Lower leg skin (tissue), 3 donors: ENCODE results near the gene JSRP1.

Source experiments
- CTCF ChIP-seq, 3 donors: fragments of 450-650 bp; IDR thresholded peaks; one replicate each; pipeline ENCODE4 v1.5.1; 2016; ENCODE audit warnings: antibody characterized with exemption in 3 of 3, mild to moderate bottlenecking in 3 of 3, moderate library complexity in 2 of 3
- POLR2A ChIP-seq, 2 donors: fragments of 450-650 bp; IDR thresholded peaks; one replicate each; pipeline ENCODE4 v1.6.1; 2016 to 2017; ENCODE audit warnings: antibody characterized with exemption in 2 of 2, mild to moderate bottlenecking in 1 of 2, moderate library complexity in 1 of 2

DNA sequence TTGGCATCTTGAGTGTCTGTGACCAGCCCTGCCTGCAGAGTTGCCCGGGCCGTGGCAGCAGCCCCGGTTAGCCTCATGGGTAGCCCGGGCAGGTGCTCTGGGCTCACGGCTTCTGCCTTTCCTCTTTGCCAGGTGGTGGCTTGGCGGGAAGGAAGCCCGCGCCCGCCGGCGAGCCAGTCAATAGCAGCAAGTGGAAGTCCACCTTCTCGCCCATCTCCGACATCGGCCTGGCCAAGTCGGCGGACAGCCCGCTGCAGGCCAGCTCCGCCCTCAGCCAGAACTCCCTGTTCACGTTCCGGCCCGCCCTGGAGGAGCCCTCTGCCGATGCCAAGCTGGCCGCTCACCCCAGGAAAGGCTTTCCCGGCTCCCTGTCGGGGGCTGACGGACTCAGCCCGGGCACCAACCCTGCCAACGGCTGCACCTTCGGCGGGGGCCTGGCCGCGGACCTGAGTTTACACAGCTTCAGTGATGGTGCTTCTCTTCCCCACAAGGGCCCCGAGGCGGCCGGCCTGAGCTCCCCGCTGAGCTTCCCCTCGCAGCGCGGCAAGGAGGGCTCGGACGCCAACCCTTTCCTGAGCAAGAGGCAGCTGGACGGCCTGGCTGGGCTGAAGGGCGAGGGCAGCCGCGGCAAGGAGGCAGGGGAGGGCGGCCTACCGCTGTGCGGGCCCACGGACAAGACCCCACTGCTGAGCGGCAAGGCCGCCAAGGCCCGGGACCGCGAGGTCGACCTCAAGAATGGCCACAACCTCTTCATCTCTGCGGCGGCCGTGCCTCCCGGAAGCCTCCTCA, 30.0 kb downstream of the JSRP1 start:
- no peak for TF ChIP-seq POLR2A (IDR thresholded peaks at IDR 0.05)
- TF ChIP-seq CTCF (IDR thresholded peaks at IDR 0.05) = no peak
